ENCODE measurements around the gene TBC1D8. TPM values are rescaled to one million over a fixed set of nuclear protein-coding genes. Genes with fewer than 3 reads are reported as not detected.

The TBC1D8 gene
- total RNA-seq, 1 experiment from 2014 or later, result 5.1 TPM

GRCh38 chr2:101040072-101040471 is 111.1 kb downstream of the TBC1D8 start:
- no peak for TF ChIP-seq EZH2 (IDR thresholded peaks at IDR 0.05; ENCODE audit: borderline replicate concordance, low read depth, low read length, poor library complexity, severe bottlenecking)
- TF ChIP-seq CTCF (conservative IDR thresholded peaks at IDR 0.05; ENCODE audit: low read depth, low read length), result no peak
- no TSS peak for BruUV-seq (replicated peaks)
- ChIA-PET POLR2A (ENCODE audit: low non-redundant PET) (no interaction called here), CTCF (interaction anchor here (0.5 kb wide), 1 partner anchor 133 kb away, joined by 3 read pairs; no protein-coding TSS in a partner anchor)
- no peaks in the 10 kb centered on the region for H3K36me3 ChIP-seq (ENCODE audit: insufficient read depth, low read length, poor library complexity, severe bottlenecking)
- H3K27ac ChIP-seq (ENCODE audit: low read depth, low read length, poor library complexity, severe bottlenecking), result no peak overlapping the region
- no peaks in the 10 kb centered on the region for H3K9me3 ChIP-seq (ENCODE audit: low read depth, low read length, poor library complexity, severe bottlenecking)
- H3K4me1 ChIP-seq (ENCODE audit: insufficient read depth, low read length, poor library complexity, severe bottlenecking), result no peaks in the 10 kb centered on the region
- no peak for DNase-seq (ENCODE audit: low spot score)
- no peaks in the 10 kb centered on the region for H3K27me3 ChIP-seq (replicated peaks; ENCODE audit: insufficient read depth, low read depth, low read length, poor library complexity)
- intact Hi-C loops (cut with micrococcal nuclease; ENCODE audit: unreplicated experiment), result no loop called here
- H3K4me3 ChIP-seq (ENCODE audit: low read depth, low read length, poor library complexity, severe bottlenecking), result no peak overlapping the region

GRCh38 chr2:101038455-101039255 is 112.5 kb downstream of the TBC1D8 start:
- CTCF ChIA-PET, result no interaction called here
- H3K27ac ChIP-seq (ENCODE audit: low read depth, low read length, poor library complexity, severe bottlenecking), result no peak overlapping the region
- intact Hi-C loops (cut with micrococcal nuclease; ENCODE audit: unreplicated experiment), result no loop called here
- no peaks in the 10 kb centered on the region for H3K36me3 ChIP-seq (ENCODE audit: insufficient read depth, low read length, poor library complexity, severe bottlenecking)
- H3K27me3 ChIP-seq (replicated peaks; ENCODE audit: insufficient read depth, low read depth, low read length, poor library complexity), result no peaks in the 10 kb centered on the region
- no peaks in the 10 kb centered on the region for H3K4me1 ChIP-seq (ENCODE audit: insufficient read depth, low read length, poor library complexity, severe bottlenecking)
- TF ChIP-seq EZH2 (IDR thresholded peaks at IDR 0.05; ENCODE audit: borderline replicate concordance, low read depth, low read length, poor library complexity, severe bottlenecking) (no peak), CTCF (conservative IDR thresholded peaks at IDR 0.05; ENCODE audit: low read depth, low read length) (peak; percentile 63)
- H3K9me3 ChIP-seq (ENCODE audit: low read depth, low read length, poor library complexity, severe bottlenecking), result no peaks in the 10 kb centered on the region
- no TSS peak for BruUV-seq (replicated peaks)
- POLR2A ChIA-PET (ENCODE audit: low non-redundant PET), result no interaction called here
- H3K4me3 ChIP-seq (ENCODE audit: low read depth, low read length, poor library complexity, severe bottlenecking), result no peak overlapping the region
- peak; percentile 31 for DNase-seq (ENCODE audit: low spot score)

DNA sequence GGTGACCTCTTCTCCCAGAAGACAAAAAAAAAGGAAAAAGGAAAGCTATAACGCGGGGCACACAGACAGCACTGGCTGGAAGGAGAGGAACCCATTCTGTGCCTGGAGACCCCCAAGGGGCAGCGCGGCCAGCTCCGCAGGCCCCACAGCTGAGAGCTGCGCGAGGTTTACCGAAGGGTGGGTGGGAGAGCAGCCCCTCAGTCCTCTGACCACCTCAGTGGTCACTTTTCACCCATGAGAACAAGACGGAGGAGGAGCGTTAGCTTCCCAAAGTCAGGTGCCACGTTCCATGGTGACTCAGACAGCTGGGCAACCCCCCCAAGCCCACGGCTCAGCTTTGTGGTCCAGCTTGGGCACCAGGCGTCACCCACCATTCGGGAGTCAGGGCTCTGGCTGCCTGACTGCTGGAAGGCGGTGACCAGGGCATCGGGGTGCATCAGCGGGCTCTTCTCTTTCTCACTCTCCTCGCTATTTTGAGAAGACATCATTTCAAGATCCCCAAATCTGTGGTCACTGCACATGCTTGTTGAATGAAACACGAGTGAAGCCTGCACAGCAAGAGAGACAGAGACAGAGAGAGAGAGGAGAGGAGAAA is 113.9 kb downstream of the TBC1D8 start:
- CTCF ChIA-PET, result interaction anchor here (0.5 to 1.3 kb wide), 4 partner anchors 116 to 190 kb away, joined by 3 to 8 read pairs (median 4); no protein-coding TSS in a partner anchor
- intact Hi-C loops (cut with micrococcal nuclease; ENCODE audit: unreplicated experiment), result loop anchor here (2.0 kb wide), 2 partner anchors 116 to 168 kb away; no protein-coding TSS in a partner anchor

More for the DNA sequence above, 113.9 kb downstream of the TBC1D8 start:
- POLR2A ChIA-PET (ENCODE audit: low non-redundant PET), result no interaction called here
- Histone ChIP-seq H3K4me3 (ENCODE audit: low read depth, low read length, poor library complexity, severe bottlenecking) (no peak overlapping the region), H3K4me1 (ENCODE audit: insufficient read depth, low read length, poor library complexity, severe bottlenecking) (no peaks in the 10 kb centered on the region), H3K27ac (ENCODE audit: low read depth, low read length, poor library complexity, severe bottlenecking) (no peak overlapping the region), H3K9me3 (ENCODE audit: low read depth, low read length, poor library complexity, severe bottlenecking) (no peaks in the 10 kb centered on the region), H3K36me3 (ENCODE audit: insufficient read depth, low read length, poor library complexity, severe bottlenecking) (no peaks in the 10 kb centered on the region), H3K27me3 (replicated peaks; ENCODE audit: insufficient read depth, low read depth, low read length, poor library complexity) (no peaks in the 10 kb centered on the region)
- no peak for TF ChIP-seq CTCF (conservative IDR thresholded peaks at IDR 0.05; ENCODE audit: low read depth, low read length)
- DNase-seq (ENCODE audit: low spot score), result no peak
- no TSS peak for BruUV-seq (replicated peaks)

Measured in A673 (cell line).